ENCODE results near the gene MREG.
A peak's percentile ranks its signal among the peaks of the same experiment; 100 is the strongest.
"Not testable (repeated sequence)": the region's sequence is repeated elsewhere in the genome, so short reads cannot be mapped to it uniquely, and the experiment has no call there.

MREG gene

GRCh38 chr2:215958257-215958656, 55.1 kb downstream of the MREG start:
- no peak for DNase-seq (ENCODE audit: low read depth in 3 of 3)

- not testable (repeated sequence) for DNase-seq (ENCODE audit: low read depth in 3 of 3)
Observed at GRCh38 chr2:215957354-215958122, 55.8 kb downstream of the MREG start.

- DNase-seq (ENCODE audit: low read depth in 3 of 3), result no peak
Observed at GRCh38 chr2:215952860-215953637, 60.3 kb downstream of the MREG start.

- no peak for DNase-seq (ENCODE audit: low read depth in 3 of 3)
Observed at GRCh38 chr2:215951558-215951957, 61.8 kb downstream of the MREG start.

- no peak for DNase-seq (ENCODE audit: low read depth in 3 of 3)
Observed at GRCh38 chr2:215949991-215950404, 63.4 kb downstream of the MREG start.

- DNase-seq (ENCODE audit: low read depth in 3 of 3), result no peak
Observed at GRCh38 chr2:215948051-215948450, 65.3 kb downstream of the MREG start.

- DNase-seq (ENCODE audit: low read depth in 3 of 3), result no peak
Observed at GRCh38 chr2:215946586-215946985, 66.8 kb downstream of the MREG start.

GRCh38 chr2:215942194-215942593, 71.2 kb downstream of the MREG start:
- DNase-seq (ENCODE audit: low read depth in 3 of 3), result no peak

- no peak for DNase-seq (ENCODE audit: low read depth in 3 of 3)
Observed at GRCh38 chr2:215941726-215942125, 71.6 kb downstream of the MREG start.

- DNase-seq (ENCODE audit: low read depth in 3 of 3), result no peak
Observed at GRCh38 chr2:215940645-215941184, 72.6 kb downstream of the MREG start.

- DNase-seq (ENCODE audit: low read depth in 3 of 3), result no peak
Observed at GRCh38 chr2:215937190-215937589, 76.2 kb downstream of the MREG start.

GRCh38 chr2:215933151-215933550, 80.2 kb downstream of the MREG start:
- no peak for DNase-seq (ENCODE audit: low read depth in 3 of 3)

- peak; percentile 4 to 10 (median 6) for DNase-seq (ENCODE audit: low read depth in 3 of 3)
Observed at GRCh38 chr2:215931256-215931903, 82.0 kb downstream of the MREG start.

GRCh38 chr2:215930505-215931253, 82.7 kb downstream of the MREG start:
- DNase-seq (ENCODE audit: low read depth in 3 of 3), result no peak

GRCh38 chr2:215929602-215930335, 83.6 kb downstream of the MREG start:
- DNase-seq (ENCODE audit: low read depth in 3 of 3), result no peak

- DNase-seq (ENCODE audit: low read depth in 3 of 3), result no peak
Observed at GRCh38 chr2:215928086-215928485, 85.3 kb downstream of the MREG start.

- DNase-seq (ENCODE audit: low read depth in 3 of 3), result not testable (repeated sequence)
Observed at GRCh38 chr2:215926992-215927391, 86.4 kb downstream of the MREG start.

GRCh38 chr2:215921895-215922294, 91.5 kb downstream of the MREG start:
- DNase-seq (ENCODE audit: low read depth in 3 of 3), result no peak

GRCh38 chr2:215920244-215921100, 92.9 kb downstream of the MREG start:
- DNase-seq (ENCODE audit: low read depth in 3 of 3), result peak in 1 of 3 experiments; percentile 8

All from stimulated activated CD4-positive, alpha-beta T cell treated with anti-CD3 and anti-CD28 coated beads, TNF-alpha, amount 100 ng/mL, for 4 hours (primary cell).